ENCODE measurements around the gene PLB1.

DNA sequence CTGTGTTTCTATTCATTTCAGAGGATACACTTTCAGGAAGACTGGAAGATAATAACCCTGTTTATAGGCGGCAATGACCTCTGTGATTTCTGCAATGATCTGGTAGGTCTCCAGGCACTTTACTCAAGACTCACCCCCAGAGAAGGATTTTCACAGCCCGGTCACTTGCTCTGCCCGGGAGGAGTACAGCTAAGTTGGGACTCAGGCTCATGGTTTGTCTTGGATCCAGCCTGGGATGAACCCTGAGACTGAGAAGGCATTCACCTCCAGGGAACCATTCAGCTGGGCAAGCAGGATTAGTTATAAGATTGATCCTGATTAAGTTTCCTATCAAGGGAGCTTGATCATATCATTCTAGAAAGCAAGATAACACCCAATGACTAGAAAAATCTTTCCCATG lies 83.7 kb downstream of the PLB1 start:
- no peak for TF ChIP-seq POLR2AphosphoS5 (IDR thresholded peaks at IDR 0.05)
- TF ChIP-seq, protein P1, sequence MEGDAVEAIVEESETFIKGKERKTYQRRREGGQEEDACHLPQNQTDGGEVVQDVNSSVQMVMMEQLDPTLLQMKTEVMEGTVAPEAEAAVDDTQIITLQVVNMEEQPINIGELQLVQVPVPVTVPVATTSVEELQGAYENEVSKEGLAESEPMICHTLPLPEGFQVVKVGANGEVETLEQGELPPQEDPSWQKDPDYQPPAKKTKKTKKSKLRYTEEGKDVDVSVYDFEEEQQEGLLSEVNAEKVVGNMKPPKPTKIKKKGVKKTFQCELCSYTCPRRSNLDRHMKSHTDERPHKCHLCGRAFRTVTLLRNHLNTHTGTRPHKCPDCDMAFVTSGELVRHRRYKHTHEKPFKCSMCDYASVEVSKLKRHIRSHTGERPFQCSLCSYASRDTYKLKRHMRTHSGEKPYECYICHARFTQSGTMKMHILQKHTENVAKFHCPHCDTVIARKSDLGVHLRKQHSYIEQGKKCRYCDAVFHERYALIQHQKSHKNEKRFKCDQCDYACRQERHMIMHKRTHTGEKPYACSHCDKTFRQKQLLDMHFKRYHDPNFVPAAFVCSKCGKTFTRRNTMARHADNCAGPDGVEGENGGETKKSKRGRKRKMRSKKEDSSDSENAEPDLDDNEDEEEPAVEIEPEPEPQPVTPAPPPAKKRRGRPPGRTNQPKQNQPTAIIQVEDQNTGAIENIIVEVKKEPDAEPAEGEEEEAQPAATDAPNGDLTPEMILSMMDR (IDR thresholded peaks at IDR 0.05; ENCODE audit: poor library complexity, severe bottlenecking) = no peak
- no peak for TF ChIP-seq RAD21 (conservative IDR thresholded peaks at IDR 0.05)
- no peak for TF ChIP-seq EZH2 (IDR thresholded peaks at IDR 0.05; ENCODE audit: borderline replicate concordance, insufficient read depth, low read length, poor library complexity, severe bottlenecking)
- TF ChIP-seq MXI1 (conservative IDR thresholded peaks at IDR 0.05; ENCODE audit: poor library complexity, severe bottlenecking) = no peak

Data from neural cell (in vitro differentiated cells).